Hematopoietic multipotent progenitor cell treated with erythropoietin and hydrocortisone succinate and interleukin-3 and kit ligand, for 15 days (in vitro differentiated cells): ENCODE results near the gene TNPO2.
A peak's percentile ranks its signal among the peaks of the same experiment; 100 is the strongest.

Experiments used
- DNase-seq: peaks from one replicate; pipeline ENCODE4 v3.0.0-alpha.2; 2015; ENCODE audit warnings: low spot score

Gene TNPO2

DNA sequence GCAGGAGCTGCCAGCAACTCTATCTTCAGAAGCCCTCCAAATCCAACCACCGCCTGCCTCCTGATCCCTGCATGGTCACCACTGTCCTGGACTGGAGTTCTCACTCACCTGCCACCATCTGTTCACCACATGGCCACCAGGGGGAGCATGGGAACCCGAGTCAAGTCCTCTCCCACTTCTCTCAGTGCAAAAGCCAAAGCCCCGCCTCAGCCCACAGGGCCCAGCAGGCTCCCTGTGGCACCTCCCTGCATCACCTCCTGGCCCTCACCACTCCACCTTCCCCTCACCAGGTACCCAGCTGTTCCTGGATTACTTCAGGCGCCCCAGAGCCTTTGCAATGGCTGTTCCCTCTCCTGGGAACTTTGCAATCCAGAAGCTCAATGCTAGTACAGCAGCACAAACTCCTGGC, 47.3 kb downstream of the TNPO2 start:
- DNase-seq: peak; percentile 85

DNA sequence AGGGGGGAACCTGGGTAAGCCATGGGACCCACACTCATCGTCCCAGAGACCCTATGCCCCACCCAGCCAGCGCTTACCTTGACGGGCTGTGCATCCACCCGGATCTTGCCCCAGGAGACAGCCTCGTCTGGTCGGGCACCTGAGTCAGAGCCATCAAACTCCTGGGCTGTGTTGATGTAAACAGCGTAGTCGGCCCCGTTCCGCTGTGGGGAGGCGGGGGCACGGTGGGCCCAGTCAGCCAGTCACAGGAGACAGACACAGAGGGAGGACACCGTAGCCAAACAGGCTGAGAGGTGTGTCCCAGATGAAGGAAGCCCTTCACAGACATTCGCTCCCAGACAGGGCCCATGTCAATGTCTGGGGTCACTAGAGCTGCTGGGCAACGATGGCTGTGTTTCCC, 47.8 kb downstream of the TNPO2 start:
- no peak for DNase-seq

DNA sequence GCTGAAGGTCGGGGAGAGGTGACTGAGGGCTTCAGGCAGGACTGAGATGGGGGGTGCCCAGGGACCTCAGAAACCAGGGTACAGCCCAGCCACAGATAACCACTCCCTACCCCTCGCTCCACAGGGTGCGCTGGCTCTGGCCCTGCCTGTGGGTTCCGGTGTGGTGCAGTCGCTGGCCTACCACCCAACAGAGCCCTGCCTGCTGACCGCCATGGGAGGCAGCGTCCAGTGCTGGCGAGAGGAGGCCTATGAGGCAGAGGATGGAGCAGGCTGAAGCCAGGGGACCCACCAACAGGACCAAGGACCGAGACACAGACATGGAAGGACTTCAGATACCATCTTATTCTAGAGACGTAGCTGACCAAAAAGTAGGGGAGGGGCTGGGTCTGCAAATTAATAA, 48.3 kb downstream of the TNPO2 start:
- no peak for DNase-seq

DNA sequence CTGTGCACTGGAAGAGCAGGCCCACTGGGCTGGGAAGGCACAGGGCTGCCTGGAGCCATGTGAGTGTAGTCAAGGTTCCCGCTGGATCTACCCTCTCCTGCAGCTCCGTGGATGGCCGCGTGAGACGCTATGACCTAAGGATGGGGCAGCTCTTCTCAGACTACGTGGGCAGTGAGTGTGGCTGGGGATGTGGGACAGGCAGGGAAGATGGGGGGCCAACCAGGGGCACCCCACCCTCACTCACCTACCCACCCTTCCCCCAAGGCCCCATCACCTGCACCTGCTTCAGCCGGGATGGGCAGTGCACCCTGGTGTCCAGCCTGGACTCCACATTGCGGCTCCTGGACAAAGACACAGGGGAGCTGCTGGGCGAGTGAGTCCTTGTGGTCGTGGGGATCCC, 51.0 kb downstream of the TNPO2 start:
- DNase-seq: no peak

DNA sequence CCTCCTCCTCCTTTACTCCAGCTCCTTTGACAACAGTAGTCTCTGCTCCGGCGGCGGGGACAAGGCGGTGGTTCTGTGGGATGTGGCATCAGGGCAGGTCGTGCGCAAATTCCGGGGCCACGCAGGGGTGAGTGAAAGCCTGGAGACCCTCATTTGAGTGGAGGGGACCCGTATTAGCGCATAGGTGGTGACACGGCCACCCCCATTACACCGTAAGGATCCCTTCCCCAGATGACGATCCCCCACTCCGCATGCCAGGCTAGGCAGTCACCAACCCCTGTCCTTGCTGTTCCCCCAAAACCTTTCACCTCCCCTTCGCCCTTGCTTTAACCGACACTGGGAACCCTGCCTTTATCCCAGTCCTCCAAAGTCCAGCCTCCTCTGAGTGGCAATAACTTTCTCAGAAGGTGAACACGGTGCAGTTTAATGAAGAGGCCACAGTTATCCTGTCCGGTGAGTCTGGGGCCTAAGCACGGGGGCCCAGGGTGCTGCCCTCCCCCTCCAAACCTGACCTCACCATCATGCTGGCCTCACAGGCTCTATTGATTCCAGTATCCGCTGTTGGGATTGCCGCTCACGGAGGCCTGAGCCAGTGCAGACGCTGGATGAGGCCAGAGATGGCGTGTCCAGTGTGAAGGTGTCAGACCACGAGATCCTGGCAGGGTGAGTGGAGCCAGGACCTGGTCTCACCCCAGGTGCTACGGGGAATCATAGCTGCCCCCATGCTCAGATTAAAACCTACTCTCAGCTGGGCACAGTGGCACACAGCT, 53.4 kb downstream of the TNPO2 start:
- DNase-seq: no peak

DNA sequence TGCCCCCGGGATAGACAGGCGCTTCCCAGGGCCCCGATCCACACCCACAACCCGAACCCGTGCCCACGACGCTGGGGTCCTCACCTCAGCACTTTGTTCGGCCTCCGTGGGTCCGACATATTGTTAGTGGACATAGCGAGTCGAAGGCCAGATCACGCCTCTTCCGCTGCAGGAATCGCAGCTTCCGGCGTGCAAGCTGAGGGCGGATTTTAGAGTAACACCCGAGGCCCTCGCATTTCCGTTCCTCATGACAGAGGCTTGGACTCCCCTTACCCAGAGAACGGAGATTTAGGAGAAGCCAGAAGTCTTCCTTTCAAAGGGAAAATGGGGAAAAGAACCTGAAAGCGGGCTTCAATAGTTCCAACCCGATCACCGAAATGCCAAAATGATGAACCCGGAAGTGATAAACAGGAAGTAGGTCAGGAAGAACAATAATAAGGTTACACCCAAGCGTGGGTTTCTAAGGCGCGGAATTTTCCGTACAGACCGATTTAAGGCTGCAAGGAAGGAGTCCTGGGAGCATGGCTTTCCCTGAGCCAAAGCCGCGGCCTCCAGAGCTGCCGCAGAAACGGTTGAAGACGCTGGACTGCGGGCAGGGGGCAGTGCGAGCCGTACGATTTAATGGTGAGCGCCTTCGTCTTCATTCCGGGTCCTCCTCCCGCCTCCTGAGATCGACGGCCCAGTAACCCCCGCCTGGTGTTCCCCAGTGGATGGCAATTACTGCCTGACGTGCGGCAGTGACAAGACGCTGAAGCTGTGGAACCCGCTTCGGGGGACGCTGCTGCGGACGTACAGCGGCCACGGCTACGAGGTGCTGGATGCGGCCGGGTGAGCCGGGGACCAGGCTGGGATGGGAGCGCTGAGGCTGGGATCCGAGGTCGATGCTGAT, 54.2 kb downstream of the TNPO2 start:
- DNase-seq: peak; percentile 87

DNA sequence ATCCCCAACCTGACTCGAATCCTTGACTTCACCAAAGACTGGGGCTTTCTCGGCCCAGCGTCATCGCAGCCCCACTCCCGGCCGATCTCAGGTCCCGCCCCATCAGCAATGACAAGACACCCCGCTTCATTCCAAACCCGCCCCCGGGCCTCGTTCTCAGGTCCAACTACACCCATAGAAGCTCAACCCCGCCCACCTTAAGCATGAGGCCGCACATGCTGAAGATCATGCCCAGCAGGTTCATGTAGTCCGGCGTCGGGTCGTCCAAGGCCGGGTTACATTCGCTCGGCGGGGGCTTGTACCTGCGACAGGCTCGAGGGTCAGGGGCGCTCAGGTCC, 54.8 kb downstream of the TNPO2 start:
- DNase-seq: peak; percentile 79

DNA sequence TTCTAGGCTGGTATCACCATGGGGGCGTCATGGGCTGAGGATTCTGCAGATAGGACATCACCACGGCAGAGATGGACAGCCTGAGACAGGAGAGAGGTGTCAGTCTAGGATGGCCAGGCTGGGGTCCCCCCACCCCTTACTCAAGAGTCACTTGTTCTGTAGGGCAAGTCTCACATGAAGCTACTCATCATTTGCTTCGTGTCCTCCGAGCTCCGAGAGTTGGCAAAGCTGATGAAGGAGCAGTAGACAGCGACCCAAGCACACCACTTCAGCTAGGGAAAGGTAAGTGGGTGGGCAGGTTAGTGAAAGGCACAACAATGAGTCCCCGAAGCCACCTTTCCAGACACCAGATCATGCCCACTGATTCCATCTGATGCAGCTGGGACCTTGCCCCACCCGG, 55.4 kb downstream of the TNPO2 start:
- DNase-seq: no peak

DNA sequence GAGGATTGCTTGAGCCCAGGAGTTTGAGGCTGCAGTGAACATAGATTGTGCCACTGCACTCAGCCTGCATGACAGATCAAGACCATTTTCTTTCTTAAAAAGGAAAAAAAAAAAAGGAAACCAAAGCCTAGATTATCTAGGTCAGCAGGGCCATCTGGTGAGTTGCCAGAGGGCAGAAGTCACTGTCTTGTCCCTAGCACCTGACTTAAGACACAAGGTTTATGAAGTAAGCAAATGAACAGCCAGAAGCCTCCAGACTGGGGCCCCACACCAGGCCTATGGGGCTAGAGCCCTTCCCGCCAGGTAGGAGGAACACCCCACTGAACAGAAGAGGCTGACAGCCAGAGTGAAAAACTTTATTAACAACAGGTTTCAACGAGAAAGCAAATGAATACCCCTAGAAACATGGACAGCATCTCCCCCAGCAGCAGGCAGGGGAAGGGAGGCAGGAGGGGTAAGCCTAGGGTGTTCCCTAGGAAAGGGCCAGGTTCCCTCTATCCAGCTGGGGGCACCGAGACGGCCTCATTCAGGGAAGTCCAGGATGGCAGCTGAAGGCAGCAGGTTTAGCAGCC, 55.9 kb downstream of the TNPO2 start:
- DNase-seq: no peak

DNA sequence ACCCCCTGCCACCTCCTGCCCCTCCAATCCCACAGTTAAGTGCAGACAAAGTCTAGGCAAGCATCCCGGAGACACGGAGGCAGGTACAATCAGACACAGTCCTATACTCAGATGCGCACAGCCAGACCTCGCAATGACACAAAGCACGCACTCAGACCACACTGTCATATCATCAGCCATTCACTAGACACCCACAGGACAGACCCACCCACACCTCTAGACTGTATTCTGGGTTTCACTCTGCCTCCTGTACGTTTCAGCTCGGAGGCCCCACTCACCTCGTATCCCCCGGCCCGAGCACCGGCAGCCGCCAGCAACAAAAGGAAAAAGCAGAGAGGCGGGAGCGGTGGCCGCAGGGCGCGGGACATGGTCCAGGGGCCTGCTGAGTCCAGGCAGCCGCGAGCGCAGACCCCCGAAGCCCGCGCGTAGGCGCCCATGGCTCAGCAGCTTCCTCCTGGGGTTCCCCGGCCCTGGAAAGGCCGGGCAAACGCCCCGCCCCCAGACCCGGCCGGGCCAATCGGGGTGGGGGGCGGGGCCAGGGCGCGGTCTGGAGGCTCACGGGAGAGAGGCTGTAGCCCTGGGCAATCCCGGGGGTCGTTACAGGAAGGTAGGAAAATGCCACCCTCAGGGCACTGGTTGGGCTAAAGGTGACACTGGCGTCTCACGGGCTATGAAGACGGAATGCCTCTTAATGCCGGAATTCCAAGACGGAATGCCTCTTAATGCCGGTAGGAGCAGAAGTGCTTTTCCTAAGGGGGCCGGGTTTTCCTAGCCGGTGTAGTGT, 57.3 kb downstream of the TNPO2 start, which contains the start of the genes MAN2B1 and WDR83:
Gene MAN2B1, minus strand, starts transcription at position 478 of the 784 bp plus-strand sequence. Its CDS starts 41 bp downstream, at position 437.
Gene WDR83, plus strand, starts transcription at position 543 of the 784 bp plus-strand sequence. CDS start 2,984 bp downstream, outside the sequence.
- peak; percentile 83 for DNase-seq

DNA sequence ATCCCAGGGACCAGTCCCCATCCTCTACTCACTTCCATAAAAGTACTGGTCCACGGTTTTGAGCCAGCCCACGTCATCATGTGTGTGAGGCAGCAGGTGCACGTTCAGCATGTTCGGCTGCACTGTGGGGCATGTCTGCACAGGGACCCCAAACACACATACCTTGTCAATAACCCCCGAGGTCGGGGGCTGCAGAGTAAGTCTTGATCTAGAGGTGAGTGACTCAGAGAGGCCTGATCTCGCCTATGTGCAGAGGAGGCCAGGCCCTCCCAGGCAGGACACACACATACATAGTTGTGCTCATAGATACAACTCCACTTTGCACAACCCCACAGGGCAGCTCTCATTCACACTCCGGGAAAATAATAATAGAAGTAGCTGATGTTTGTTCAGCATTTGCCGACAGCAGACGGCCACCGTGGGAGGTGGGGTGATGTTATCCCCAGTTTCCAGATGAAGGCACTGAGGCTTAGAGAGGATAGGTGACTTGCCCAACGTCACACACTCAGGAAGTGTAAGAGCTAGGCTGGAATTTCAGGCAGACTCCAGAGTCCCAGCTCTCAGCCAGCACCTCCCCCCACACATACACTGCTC, 58.0 kb downstream of the TNPO2 start:
- no peak for DNase-seq

DNA sequence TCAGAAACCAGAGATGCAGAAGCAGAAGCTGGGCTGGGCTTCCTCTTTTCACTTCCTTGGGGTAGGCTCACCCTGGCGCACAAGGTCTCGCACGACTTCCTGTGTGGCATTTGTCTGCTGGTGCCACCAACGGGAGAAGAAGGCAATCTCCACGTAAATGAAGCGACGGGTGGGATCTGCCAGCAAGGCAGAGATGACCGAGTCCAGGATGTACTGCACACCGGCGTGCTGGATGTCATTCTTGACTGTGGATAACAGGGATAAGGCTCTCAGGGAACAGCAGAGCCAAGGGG, 58.5 kb downstream of the TNPO2 start:
- DNase-seq: no peak

DNA sequence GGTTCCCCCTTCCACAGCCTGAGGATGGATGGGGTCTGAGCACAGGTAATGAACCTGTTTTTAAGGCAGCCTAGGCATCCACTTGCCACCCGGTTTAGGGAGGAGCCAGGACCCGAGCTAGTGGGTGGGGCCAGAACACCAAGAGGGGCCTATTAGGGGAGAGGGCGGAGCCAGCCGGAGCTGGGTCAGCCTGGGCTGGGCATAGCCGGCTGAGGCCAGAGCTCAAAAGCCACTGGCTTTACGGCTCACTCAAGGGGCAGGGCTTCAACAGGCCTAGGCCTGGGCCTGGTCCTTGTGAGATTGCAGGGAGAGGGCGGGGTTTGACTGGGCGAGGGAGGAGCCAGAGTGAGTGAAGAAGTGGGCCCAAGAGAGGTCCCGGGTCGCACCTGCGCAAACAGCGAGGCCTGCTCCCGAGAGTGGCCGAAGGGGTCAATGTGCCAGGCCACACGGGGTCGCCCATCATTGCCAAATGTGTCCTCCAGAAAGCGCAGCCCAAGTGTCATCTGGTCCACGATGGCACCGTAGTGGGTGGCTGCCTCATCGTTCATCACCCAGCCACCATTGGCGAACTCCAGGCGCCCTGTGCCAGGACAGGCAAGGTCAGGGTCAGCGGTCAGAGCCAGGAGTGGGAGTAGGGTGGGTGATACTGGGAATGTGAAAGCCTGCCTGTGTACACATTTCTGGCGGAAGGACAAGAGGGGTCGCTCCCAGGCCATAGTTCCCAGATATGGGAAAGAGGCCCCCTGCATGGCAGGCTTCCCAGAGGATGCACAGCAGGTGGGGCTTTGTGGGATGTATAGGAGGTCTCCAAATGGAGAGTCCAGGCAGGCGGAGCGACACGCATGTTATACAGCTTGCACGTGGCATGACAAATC, 59.1 kb downstream of the TNPO2 start:
- peak; percentile 53 for DNase-seq

DNA sequence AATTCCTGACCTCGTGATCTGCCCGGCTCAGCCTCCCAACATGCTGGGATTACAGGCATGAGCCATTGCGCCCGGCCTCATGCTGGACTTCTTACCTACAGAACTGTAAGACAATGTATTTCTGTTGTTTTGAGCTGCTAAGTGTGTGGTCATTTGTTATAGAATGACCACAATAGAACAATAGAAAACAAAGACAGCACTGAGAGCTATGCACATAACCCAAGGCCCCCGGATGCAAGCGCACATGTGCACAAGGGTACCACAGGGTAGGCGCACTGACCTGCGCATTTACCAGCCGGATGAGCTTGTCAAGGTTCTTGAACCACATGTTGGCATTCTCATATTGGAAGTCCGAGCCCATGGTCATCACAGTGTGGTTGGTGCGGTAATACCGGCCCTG, 62.8 kb downstream of the TNPO2 start:
- no peak for DNase-seq

DNA sequence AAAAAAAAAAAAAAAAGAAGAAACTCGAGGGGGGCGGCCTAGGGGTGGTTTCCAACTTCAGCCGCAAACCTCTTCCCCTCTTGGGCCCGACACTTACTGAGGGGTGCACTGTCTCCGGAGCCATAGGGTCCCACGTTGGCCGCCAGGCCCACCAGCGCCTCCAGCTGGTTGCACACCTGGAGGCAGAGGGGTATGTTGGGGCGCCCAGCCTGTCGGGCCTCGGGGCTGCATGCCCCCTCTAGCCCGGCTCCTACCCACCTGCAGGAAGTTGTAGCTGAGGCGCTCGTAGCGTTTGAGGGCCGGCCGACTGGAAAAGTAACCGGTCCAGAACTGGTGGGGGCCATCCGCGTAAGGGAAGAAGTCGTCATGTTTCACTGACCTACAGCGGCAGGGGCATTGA, 65.8 kb downstream of the TNPO2 start:
- DNase-seq: no peak

DNA sequence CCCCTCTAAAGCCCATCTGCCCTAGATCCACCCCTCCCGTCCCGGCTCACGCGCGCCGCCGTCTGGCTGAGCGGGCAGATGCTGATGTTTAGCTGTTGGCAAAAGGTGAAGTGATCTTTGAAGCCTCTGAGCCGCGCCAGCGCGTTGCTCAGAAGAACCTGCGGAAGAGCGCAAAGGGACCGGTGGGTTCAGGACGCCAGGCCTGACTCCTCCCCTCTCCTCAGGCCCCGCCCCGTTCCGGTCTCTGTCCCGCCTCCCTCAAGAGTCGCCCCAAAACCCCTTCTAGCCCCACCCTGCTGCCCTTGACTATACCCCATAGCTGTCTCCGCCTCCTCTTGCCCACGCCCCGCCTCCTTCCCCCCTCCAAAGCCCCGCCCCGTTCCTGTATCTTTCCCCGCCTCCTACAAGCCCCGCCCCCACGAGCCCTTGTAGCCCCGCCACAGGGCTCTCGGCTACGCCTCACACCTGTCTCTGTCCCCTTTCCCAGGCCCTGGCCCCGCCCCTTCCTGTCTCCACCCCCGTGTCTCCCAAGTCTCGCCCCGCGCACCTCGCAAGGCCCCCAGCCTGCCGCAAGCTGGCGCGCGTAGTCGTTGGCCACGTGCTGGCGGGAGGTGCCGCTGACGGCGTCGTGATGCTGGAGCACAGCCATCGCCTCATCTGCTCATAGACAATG, 66.7 kb downstream of the TNPO2 start:
- no peak for DNase-seq

DNA sequence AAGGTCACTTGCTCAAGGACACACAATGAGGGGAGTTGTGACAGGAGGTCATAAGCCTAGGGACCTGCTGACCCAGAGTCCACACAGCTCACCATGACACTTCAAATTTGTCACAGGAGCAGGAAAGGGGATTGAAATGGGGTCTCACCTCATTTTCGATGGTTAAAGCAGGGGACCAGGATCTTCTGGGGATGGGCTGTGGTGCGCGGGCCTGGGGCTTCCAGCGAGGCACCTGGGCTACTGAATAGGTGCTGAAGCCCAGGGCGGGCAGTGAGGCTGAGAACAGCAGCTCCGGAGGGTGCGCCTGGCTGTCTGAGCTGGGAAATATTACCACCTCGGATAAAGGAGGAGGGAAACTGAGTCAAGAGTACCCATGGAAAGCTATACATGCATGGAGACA, 68.2 kb downstream of the TNPO2 start:
- DNase-seq: no peak

DNA sequence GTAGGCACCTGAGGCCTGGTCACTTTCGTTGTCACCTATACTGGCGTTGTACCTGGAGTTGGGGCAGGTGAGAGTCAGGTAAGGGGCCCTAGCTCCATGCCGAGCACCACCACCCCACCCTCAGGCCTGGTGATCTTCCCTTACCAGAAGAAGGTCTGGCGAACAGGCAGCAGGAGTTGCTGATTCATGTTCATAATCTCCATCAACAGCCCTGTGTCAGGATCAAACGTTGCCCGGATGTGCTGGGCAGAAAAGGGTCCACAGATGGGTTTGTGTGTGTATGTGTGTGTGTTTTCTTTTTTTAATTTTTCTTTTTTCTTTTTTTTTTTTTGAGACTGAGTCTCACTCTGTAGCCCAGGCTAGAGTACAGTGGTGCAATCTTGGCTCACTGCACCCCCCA, 71.5 kb downstream of the TNPO2 start:
- DNase-seq: no peak

DNA sequence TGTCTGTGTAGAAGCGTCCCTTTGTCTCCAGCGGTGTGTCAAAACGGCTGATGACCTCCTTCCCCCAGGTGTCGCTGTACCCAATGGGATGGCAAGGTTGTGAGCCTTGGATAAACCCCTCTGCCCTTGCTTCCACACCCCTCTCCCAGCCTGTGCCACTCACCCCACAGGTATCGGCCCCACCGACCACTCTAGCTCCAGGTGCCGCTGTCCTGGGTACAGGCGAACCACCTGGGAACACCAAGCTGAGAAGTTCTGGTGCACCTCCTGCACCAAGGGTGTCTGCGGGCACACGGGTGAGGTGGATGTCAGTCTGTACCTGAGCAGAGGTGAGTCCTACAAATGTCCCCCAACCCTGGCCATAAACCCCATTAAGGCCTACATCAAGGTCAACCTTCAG, 73.8 kb downstream of the TNPO2 start:
- DNase-seq: no peak
